Pancreas (tissue), 10 donors: Measurements from ENCODE around the gene DZANK1. TPM values are rescaled to one million over a fixed set of nuclear protein-coding genes. Genes with fewer than 3 reads are reported as not detected.
"Not testable (repeated sequence)": the region's sequence is repeated elsewhere in the genome, so short reads cannot be mapped to it uniquely, and the experiment has no call there.

Experiments used
- ATAC-seq, 4 donors: fragments of 200-7000 bp; cut with Tn5 transposase; one replicate each; pipeline versions ENCODE4 v1.8.0 to v1.9.1; 2020; ENCODE audit warnings: mild to moderate bottlenecking in 4 of 4, moderate library complexity in 4 of 4
- DNase-seq, 6 donors: peaks; one replicate each; pipeline ENCODE4 v3.0.0-alpha.2; 2020
- FAIRE-seq: peaks from 2 replicates; lab custom pipeline; 2012; peaks lifted over from hg19 to GRCh38; lab: Jason Lieb, UNC
- H3K27ac ChIP-seq, 4 donors: fragments of 200-600 bp; sonication (generic); 1 replicate in 3 of 4; 2 replicates in 1 of 4; pipeline versions ENCODE4 v1.5.0 to v1.8.0; 2020
- H3K27me3 ChIP-seq, 4 donors: fragments of 200-600 bp; one replicate each; pipeline ENCODE4 v1.8.0; 2021
- H3K36me3 ChIP-seq, 3 donors: fragments of 200-600 bp; sonication (generic) in 1 of 3; one replicate each; pipeline versions ENCODE4 v1.5.0 to v1.8.0; 2020 to 2021
- H3K4me1 ChIP-seq, 3 donors: fragments of 200-600 bp; one replicate each; pipeline ENCODE4 v1.8.0; 2021
- H3K4me3 ChIP-seq, 4 donors: fragments of 200-600 bp; sonication (generic) in 2 of 4; one replicate each; pipeline versions ENCODE4 v1.5.0 to v1.8.0; 2020 to 2021
- H3K9me3 ChIP-seq, 4 donors: fragments of 200-600 bp; one replicate each; pipeline ENCODE4 v1.8.0; 2021
- WGBS, 2 donors: extraction: QIAGEN DNeasy Blood & Tissue Kit; methylation state at CpG; one replicate each; pipeline ENCODE4 v1.1.7; 2013; 5-methylcytosine and 5-hydroxymethylcytosine counted together
- intact Hi-C, 3 donors: fragments of 100-400 bp; cut with DNase I; formaldehyde crosslinking; loops; one replicate each; pipeline versions ENCODE4 v1.11.1 to v1.14.2; 2022
- polyA plus RNA-seq, 2 donors: library from polyadenylated mRNA; stranded (reverse); fragments of 200-250 nt; gene quantifications; one replicate each; pipeline ENCODE4 v1.2.3, GENCODE V29; 2013
- total RNA-seq, 6 donors: library from RNA; stranded (reverse); fragmentation: NEBNext Ultra II Directional in 4 of 6; extraction: Animal tissue kit (Norgen Biotek cat#: 25700) in 4 of 6; gene quantifications; one replicate each; pipeline versions ENCODE4 v1.2.1 to v1.2.4, GENCODE V29; 2021 to 2023
- TF ChIP-seq, protein P1 (sequence below), 4 donors: fragments of 200-600 bp; sonication (generic) in 3 of 4; IDR thresholded peaks; one replicate each; pipeline versions ENCODE4 v1.5.0 to v1.8.0; 2021; ENCODE audit warnings: antibody characterized with exemption in 4 of 4
- donor health status: healthy with polysubstance abuse.
- donor health status: DM: no; HTN: no; CAD: no; lungs with moderate emphysema.
- donor health status: DM: no; HTN: no; CAD: no.
- donor health status: control.
- donor health status: control.
- donor health status: Bipolar disorder and iron deficiency.
- donor health status: DM: yes; HTN: yes; CAD: no.
- donor health status: DM: no; HTN: no; CAD: no.
- donor health status: DM: no; HTN: no; CAD: no.
- donor health status: DM: yes; HTN: yes; CAD: no.

DZANK1 gene
- total and polyA plus RNA-seq, 8 donors = 0.73 to 3.6 (median 1.0) TPM

DNA sequence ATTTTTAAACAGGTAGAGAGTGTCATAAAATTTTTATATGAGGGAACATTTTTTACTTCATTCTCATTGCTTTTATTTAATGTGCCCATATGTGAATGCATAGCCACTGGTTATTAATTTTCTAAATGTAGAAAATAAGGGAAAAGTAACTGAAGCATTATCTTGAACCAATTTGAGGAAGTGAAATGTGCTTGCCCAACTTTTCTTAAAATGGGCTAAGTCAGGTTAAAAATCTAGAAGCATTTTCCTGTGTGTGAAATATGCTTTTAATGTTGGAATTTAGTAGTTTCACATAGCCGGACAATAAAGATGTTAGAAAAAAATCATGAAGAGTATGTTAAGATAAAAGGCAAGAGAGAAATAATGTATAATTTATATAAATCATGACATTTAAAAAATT lies 44.7 kb upstream of the DZANK1 start:
- 65 to 84% methylated on average over 1 of the region's 1 CpG for WGBS, 2 donors
- peaks cover 5 to 31% (median 15%) of the 10 kb centered on the region in 3 donors for H3K4me1 ChIP-seq
- no peak for ATAC-seq
- H3K9me3 ChIP-seq = no peaks in the 10 kb centered on the region
- H3K36me3 ChIP-seq = peaks cover 11 to 36% (median 12%) of the 10 kb centered on the region in 3 donors
- TF ChIP-seq, protein P1, sequence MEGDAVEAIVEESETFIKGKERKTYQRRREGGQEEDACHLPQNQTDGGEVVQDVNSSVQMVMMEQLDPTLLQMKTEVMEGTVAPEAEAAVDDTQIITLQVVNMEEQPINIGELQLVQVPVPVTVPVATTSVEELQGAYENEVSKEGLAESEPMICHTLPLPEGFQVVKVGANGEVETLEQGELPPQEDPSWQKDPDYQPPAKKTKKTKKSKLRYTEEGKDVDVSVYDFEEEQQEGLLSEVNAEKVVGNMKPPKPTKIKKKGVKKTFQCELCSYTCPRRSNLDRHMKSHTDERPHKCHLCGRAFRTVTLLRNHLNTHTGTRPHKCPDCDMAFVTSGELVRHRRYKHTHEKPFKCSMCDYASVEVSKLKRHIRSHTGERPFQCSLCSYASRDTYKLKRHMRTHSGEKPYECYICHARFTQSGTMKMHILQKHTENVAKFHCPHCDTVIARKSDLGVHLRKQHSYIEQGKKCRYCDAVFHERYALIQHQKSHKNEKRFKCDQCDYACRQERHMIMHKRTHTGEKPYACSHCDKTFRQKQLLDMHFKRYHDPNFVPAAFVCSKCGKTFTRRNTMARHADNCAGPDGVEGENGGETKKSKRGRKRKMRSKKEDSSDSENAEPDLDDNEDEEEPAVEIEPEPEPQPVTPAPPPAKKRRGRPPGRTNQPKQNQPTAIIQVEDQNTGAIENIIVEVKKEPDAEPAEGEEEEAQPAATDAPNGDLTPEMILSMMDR (IDR thresholded peaks at IDR 0.05) = no peak
- H3K27ac ChIP-seq = no peak overlapping the region
- intact Hi-C loops = no loop called here
- no peak for FAIRE-seq
- no peak for DNase-seq
- no peaks in the 10 kb centered on the region for H3K27me3 ChIP-seq
- H3K4me3 ChIP-seq = no peak overlapping the region

DNA sequence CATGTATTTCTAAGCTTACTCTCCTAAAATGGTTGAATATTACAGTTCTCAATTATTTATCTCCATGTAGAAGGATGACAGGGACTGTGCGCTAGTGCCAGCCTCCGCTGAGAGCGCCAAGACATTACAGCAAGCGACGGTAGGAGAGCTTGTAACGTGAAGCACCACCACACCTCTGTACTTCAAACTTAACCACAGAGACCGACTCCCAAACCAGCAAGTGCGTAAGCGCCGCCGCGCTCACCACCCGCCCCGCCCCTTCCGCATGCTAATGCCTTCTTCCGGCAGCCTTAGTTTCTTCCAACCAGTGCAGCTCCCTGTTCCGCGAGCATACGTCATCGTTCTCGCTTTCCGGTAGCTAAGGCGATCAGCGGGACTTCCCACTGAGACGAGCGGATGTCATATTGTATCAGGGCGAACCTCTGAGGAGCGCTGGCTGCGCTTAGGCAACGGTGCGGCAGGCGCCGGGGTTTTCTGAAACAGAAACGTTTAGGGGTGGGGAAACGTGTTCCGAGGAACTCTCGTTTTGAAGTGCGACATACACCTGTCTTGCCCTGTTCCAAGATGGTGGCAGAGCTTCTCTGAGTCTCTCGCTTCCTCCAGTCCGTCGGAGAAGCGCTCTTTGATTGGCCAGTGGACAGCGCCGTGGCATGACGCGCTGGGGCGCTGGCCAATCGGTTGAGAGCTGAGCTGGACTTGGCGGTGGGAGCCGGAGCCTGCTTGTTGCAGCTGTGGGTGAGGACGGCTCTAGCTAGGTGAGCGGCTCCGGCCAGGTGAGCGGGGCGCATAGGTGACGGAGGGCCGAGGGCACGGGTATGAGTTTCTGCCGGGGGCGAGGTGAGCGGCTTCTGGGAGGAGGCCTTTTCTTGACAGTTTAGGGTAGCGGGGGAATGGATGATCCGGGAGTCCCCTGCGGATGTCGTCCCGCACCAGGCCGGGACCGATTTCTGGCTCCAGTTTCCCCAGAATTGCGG lies 40.7 kb upstream of the DZANK1 start, which contains the start of gene SEC23B:
SEC23B (plus strand) TSS at position 723 of the 974 bp plus-strand sequence. CDS start 2,896 bp downstream, outside the sequence.
- peak; percentile 80 for FAIRE-seq
- intact Hi-C loops = no loop called here
- Histone ChIP-seq H3K27ac (peak within 1 kb of the TSS; percentile 96 to 99 (median 99)), H3K4me1 (peaks cover 5 to 29% (median 10%) of the 10 kb centered on the region in 3 donors), H3K9me3 (no peaks in the 10 kb centered on the region), H3K4me3 (peak within 1 kb of the TSS; percentile 22 to 93 (median 78)), H3K36me3 (peaks cover 0 to 15% (median 4%) of the 10 kb centered on the region in 3 donors), H3K27me3 (no peaks in the 10 kb centered on the region)
- TF ChIP-seq, protein P1 (IDR thresholded peaks at IDR 0.05) = no peak
- ATAC-seq = peak; percentile 95 to 99 (median 96)
- DNase-seq = peak; percentile 95 to 98 (median 96)
- WGBS, 2 donors = 0% methylated on average over 69 of the region's 69 CpGs

DNA sequence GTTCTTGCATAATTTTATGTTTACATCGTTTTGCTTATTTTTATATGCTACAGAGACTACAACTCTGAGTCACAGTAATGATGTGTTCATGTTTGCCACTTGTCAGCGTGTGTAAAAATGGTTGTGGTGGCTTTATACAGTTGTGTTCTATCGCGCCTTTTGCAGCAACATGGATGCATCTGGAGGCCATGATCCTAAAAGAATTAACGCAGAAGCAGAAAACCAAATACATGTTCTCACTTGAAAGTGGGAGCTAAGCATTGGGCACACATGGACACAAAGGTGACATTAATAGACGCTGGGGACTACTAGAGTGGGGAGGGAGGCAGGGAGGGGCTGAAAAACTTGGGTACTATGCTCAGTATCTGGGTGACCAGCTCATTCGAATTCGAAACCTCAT lies 39.9 kb upstream of the DZANK1 start:
- H3K4me1 ChIP-seq = peaks cover 0 to 27% (median 8%) of the 10 kb centered on the region in 3 donors
- TF ChIP-seq, protein P1 (IDR thresholded peaks at IDR 0.05) = no peak
- intact Hi-C loops = no loop called here
- DNase-seq = no peak
- H3K27ac ChIP-seq = peak overlapping the region; percentile 96 to 99 (median 99)
- peak overlapping the region; percentile 22 to 93 (median 78) for H3K4me3 ChIP-seq
- no peaks in the 10 kb centered on the region for H3K27me3 ChIP-seq
- FAIRE-seq = no peak
- peaks cover 0 to 11% (median 4%) of the 10 kb centered on the region in 3 donors for H3K36me3 ChIP-seq
- ATAC-seq = no peak
- WGBS, 2 donors = 57 to 60% methylated on average over 8 of the region's 8 CpGs
- H3K9me3 ChIP-seq = no peaks in the 10 kb centered on the region

DNA sequence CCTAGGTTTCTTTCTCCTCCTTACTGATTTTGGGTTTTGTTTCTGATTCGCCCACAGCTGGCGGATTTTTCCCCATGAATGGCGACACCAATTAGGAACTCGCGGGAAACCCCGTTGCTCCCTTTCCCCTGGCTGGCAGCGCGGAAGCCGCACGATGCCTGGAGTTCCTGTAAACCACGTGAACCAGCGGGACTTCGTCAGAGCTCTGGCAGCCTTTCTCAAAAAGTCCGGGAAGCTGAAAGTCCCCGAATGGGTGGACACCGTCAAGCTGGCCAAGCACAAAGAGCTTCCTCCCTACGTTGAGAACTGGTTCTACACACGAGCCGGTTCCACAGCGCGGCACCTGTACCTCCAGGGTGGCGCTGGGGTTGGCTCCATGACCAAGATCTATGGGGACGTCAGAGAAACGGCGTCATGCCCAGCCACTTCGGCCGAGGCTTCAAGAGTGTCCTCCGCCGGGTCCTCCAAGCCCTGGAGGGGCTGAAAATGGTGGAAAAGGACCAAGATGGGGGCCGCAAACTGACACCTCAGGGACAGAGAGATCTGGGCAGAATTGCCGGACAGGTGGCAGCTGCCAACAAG lies 37.7 kb upstream of the DZANK1 start:
- intact Hi-C loops = no loop called here
- ATAC-seq = peak in 1 of 4 donors; percentile 1
- WGBS, 2 donors = 53 to 67% methylated on average over 31 of the region's 31 CpGs

DNA sequence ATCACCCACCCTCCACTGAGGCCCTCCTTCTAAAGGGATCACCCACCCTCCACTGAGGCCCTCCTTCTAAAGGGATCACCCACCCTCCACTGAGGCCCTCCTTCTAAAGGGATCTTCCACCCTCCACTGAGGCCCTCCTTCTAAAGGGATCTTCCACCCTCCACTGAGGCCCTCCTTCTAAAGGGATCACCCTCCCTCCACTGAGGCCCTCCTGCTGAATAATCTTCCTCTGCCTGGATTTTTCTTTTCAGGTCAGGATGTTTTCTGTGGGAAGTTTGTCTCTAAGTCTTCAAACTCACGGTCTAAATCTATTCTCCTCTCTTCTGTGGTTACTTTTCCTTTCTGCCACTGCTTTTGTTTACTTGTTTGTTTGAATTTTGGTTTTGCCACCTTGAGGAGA lies 34.8 kb upstream of the DZANK1 start:
- DNase-seq, H3K4me1 ChIP-seq, H3K9me3 ChIP-seq, H3K27me3 ChIP-seq, H3K36me3 ChIP-seq, H3K27ac ChIP-seq, H3K4me3 ChIP-seq, FAIRE-seq, ATAC-seq, intact Hi-C loops: not testable (repeated sequence)
- 53 to 67% methylated on average over 1 of the region's 1 CpG for WGBS, 2 donors

More for the DNA sequence above, 37.7 kb upstream of the DZANK1 start:
- Histone ChIP-seq H3K9me3 (no peaks in the 10 kb centered on the region), H3K36me3 (no peaks in the 10 kb centered on the region), H3K4me1 (peaks cover 0 to 15% (median 0%) of the 10 kb centered on the region in 3 donors), H3K4me3 (no peak overlapping the region), H3K27me3 (no peaks in the 10 kb centered on the region), H3K27ac (peak overlapping the region in 1 of 4 donors; percentile 66)
- DNase-seq = peak in 5 of 6 donors; percentile 33 to 54 (median 49)
- TF ChIP-seq, protein P1 (IDR thresholded peaks at IDR 0.05) = no peak
- FAIRE-seq = no peak
